ENCODE measurements around the gene POLR1E. TPM values are rescaled to one million over a fixed set of nuclear protein-coding genes. Genes with fewer than 3 reads are reported as not detected.

The POLR1E gene
- total and polyA plus RNA-seq, 4 donors = 4.9 to 25.5 (median 14.4) TPM

- no peak for TF ChIP-seq ATF3 (IDR thresholded peaks at IDR 0.05)
These were observed 38.2 kb downstream of the POLR1E start (continued) for GRCh38 chr9:37523916-37524315.

DNA sequence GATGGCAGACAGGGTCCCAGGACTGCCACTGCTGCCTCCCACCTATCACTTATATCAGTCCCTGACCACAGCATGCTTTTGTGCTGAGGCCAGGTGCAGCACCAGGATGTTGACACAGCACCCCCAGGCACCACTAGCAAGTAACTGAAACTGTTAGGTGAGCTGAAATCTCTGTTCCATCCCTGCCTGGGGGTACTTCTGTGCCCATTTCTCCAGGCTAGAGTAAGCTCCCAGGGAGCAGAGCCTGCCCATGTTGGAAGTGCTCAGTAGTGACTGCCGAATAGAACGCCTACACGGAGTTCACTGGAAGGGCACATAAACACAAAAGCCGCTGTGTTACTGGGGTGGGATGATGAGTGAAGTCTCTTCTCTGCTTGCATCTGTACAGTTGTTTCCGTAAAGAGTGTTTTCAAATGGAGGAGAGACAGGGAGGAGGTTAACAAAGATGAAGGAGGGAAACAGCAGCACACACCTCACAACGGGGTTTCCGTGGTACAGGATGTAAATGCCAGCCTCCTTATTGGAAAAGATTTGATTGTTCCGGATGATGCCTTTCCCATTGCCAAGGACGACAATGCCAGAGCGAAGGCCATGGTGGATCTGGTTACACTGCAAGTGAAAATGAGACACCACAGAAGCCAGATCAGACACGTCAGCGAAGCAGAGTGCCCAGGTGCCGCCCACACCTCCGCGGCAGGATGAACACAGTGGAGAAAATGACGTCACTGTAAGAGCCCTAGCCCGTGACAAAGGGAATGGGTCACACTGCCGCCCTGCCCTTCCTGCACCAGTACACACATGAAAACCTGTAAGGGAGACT, 43.1 kb downstream of the POLR1E start:
- no peak for DNase-seq (ENCODE audit: low spot score)
- Histone ChIP-seq H3K9me3 (ENCODE audit: control insufficient read depth in 4 of 4, low read length in 3 of 4) (no peaks in the 10 kb centered on the region), H3K4me1 (ENCODE audit: control insufficient read depth in 4 of 4, insufficient read depth in 4 of 4, low read length in 3 of 4) (no peaks in the 10 kb centered on the region), H3K27ac (ENCODE audit: low read depth in 1 of 2, low read length in 2 of 2) (no peak overlapping the region), H3K9ac (ENCODE audit: low read depth in 1 of 2, low read length in 2 of 2) (no peak overlapping the region), H3K36me3 (ENCODE audit: control insufficient read depth in 4 of 4, insufficient read depth in 3 of 4, low read depth in 1 of 4, low read length in 3 of 4) (peaks cover 0 to 27% (median 4%) of the 10 kb centered on the region in 4 donors), H3K27me3 (ENCODE audit: control insufficient read depth in 4 of 4, insufficient read depth in 4 of 4, low read length in 3 of 4) (no peaks in the 10 kb centered on the region), H3K4me3 (ENCODE audit: low read depth in 1 of 3, low read length in 3 of 3) (no peak overlapping the region)
- WGBS = 94% methylated on average over 18 of the region's 18 CpGs
- TF ChIP-seq HNF4G (IDR thresholded peaks at IDR 0.05) (no peak), RXRA (IDR thresholded peaks at IDR 0.05) (no peak)

DNA sequence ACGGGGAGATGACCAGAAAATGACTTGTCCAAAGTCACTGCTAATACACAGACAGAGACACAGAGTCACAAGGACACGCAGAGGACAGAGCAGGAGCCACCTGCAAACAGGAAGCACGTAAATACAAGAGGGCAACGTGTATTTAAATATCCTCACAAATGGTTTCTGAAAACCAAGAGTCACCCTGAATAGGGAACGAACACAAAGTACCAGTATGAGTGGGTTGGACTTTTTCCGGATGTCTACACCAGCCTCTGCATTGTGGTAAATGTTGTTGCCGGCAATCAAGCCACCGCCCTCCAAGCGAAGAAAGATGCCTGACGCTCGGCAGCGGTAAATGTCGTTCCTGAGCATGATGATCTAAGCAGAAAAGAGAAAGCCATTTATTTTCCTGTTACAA, 46.0 kb downstream of the POLR1E start:
- 94% methylated on average over 13 of the region's 13 CpGs for WGBS
- no peak overlapping the region for H3K4me3 ChIP-seq (ENCODE audit: low read depth in 1 of 3, low read length in 3 of 3)
- H3K9ac ChIP-seq (ENCODE audit: low read depth in 1 of 2, low read length in 2 of 2) = no peak overlapping the region
- H3K27me3 ChIP-seq (ENCODE audit: control insufficient read depth in 4 of 4, insufficient read depth in 4 of 4, low read length in 3 of 4) = no peaks in the 10 kb centered on the region
- no peak for DNase-seq (ENCODE audit: low spot score)
- H3K4me1 ChIP-seq (ENCODE audit: control insufficient read depth in 4 of 4, insufficient read depth in 4 of 4, low read length in 3 of 4) = no peaks in the 10 kb centered on the region
- no peak for TF ChIP-seq HNF4G (IDR thresholded peaks at IDR 0.05)
- no peak overlapping the region for H3K27ac ChIP-seq (ENCODE audit: low read depth in 1 of 2, low read length in 2 of 2)
- H3K36me3 ChIP-seq (ENCODE audit: control insufficient read depth in 4 of 4, insufficient read depth in 3 of 4, low read depth in 1 of 4, low read length in 3 of 4) = peaks cover 0 to 17% (median under 1%) of the 10 kb centered on the region in 4 donors
- no peaks in the 10 kb centered on the region for H3K9me3 ChIP-seq (ENCODE audit: control insufficient read depth in 4 of 4, low read length in 3 of 4)

- no peak overlapping the region for H3K9ac ChIP-seq (ENCODE audit: low read depth in 1 of 2, low read length in 2 of 2)
- H3K36me3 ChIP-seq (ENCODE audit: control insufficient read depth in 4 of 4, insufficient read depth in 3 of 4, low read depth in 1 of 4, low read length in 3 of 4) = peaks cover 0 to 18% (median 5%) of the 10 kb centered on the region in 4 donors
- H3K4me3 ChIP-seq (ENCODE audit: low read depth in 1 of 3, low read length in 3 of 3) = no peak overlapping the region
- no peaks in the 10 kb centered on the region for H3K9me3 ChIP-seq (ENCODE audit: control insufficient read depth in 4 of 4, low read length in 3 of 4)
- 95% methylated on average over 7 of the region's 7 CpGs for WGBS
- TF ChIP-seq MAX (IDR thresholded peaks at IDR 0.05) (no peak), RAD21 (IDR thresholded peaks at IDR 0.05) (no peak), YY1 (IDR thresholded peaks at IDR 0.05) (no peak), ATF3 (IDR thresholded peaks at IDR 0.05) (no peak), TAF1 (conservative IDR thresholded peaks at IDR 0.05) (no peak), SP1 (IDR thresholded peaks at IDR 0.05) (no peak), JUND (IDR thresholded peaks at IDR 0.05) (no peak), FOXA2 (IDR thresholded peaks at IDR 0.05) (no peak), ZBTB33 (IDR thresholded peaks at IDR 0.05) (no peak), GABPA (IDR thresholded peaks at IDR 0.05 in 1 of 2, conservative IDR thresholded peaks at IDR 0.05 in 1 of 2) (no peak), HNF4G (IDR thresholded peaks at IDR 0.05) (no peak), NR2F2 (IDR thresholded peaks at IDR 0.05) (no peak), EGR1 (IDR thresholded peaks at IDR 0.05; ENCODE audit: low read depth in 2 of 2) (no peak), RXRA (IDR thresholded peaks at IDR 0.05) (no peak), HNF4A (conservative IDR thresholded peaks at IDR 0.05) (no peak)
- TF ChIP-seq, protein P1, sequence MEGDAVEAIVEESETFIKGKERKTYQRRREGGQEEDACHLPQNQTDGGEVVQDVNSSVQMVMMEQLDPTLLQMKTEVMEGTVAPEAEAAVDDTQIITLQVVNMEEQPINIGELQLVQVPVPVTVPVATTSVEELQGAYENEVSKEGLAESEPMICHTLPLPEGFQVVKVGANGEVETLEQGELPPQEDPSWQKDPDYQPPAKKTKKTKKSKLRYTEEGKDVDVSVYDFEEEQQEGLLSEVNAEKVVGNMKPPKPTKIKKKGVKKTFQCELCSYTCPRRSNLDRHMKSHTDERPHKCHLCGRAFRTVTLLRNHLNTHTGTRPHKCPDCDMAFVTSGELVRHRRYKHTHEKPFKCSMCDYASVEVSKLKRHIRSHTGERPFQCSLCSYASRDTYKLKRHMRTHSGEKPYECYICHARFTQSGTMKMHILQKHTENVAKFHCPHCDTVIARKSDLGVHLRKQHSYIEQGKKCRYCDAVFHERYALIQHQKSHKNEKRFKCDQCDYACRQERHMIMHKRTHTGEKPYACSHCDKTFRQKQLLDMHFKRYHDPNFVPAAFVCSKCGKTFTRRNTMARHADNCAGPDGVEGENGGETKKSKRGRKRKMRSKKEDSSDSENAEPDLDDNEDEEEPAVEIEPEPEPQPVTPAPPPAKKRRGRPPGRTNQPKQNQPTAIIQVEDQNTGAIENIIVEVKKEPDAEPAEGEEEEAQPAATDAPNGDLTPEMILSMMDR (IDR thresholded peaks at IDR 0.05; ENCODE audit: low read depth, low read length, missing input control) = no peak
- no peaks in the 10 kb centered on the region for H3K4me1 ChIP-seq (ENCODE audit: control insufficient read depth in 4 of 4, insufficient read depth in 4 of 4, low read length in 3 of 4)
- H3K27me3 ChIP-seq (ENCODE audit: control insufficient read depth in 4 of 4, insufficient read depth in 4 of 4, low read length in 3 of 4) = no peaks in the 10 kb centered on the region
- H3K27ac ChIP-seq (ENCODE audit: low read depth in 1 of 2, low read length in 2 of 2) = no peak overlapping the region
- DNase-seq (ENCODE audit: low spot score) = no peak
These were observed 48.7 kb downstream of the POLR1E start for GRCh38 chr9:37534412-37534811.
